IMR-90 (cell line): ENCODE results near the gene ETS1. TPM values are rescaled to one million over a fixed set of nuclear protein-coding genes. Genes with fewer than 3 reads are reported as not detected.

Experiments used
- ATAC-seq: fragments of 200-7000 bp; cut with Tn5 transposase; 2 replicates; pipeline ENCODE4 v1.9.1; 2020; ENCODE audit warnings: low read depth, mild to moderate bottlenecking, moderate library complexity
- BruUV-seq: library from RNA; stranded (reverse); fragments of 400-500 nt; replicated peaks from 2 replicates; lab custom pipeline; 2021; lab: Mats Ljungman, UMichigan
- CTCF ChIA-PET: fragments of 300-600 bp; formaldehyde crosslinking; extraction: SDS; loops from one replicate; lab custom pipeline; 2021; ENCODE audit warnings: antibody characterized with exemption; lab: Yijun Ruan, JAX
- POLR2A ChIA-PET: fragments of 300-600 bp; sonication (Branson Sonifier 250); formaldehyde crosslinking; loops from one replicate; lab custom pipeline; 2022; ENCODE audit warnings: antibody characterized with exemption; ENCODE audit not compliant: unreplicated experiment; lab: Charles Lee
- DNase-seq: peaks from one replicate; pipeline ENCODE4 v3.0.0; 2013
- H2AFZ ChIP-seq: replicated peaks from 2 replicates; pipeline ENCODE3; 2013; ENCODE audit warnings: low read length, mild to moderate bottlenecking; ENCODE audit not compliant: poor library complexity
- H2AK5ac ChIP-seq: 2 replicates; pipeline ENCODE4 v1.6.1; 2013; ENCODE audit warnings: low read depth, low read length, inconsistent platforms
- H2AK9ac ChIP-seq: replicated peaks from 2 replicates; pipeline ENCODE3; 2013; ENCODE audit warnings: mild to moderate bottlenecking, low read depth, low read length, moderate library complexity; ENCODE audit not compliant: poor library complexity
- H2BK120ac ChIP-seq: 2 replicates; pipeline ENCODE4 v1.6.1; 2013; ENCODE audit warnings: low read depth, low read length, inconsistent platforms
- H2BK15ac ChIP-seq: 3 replicates; pipeline ENCODE4 v1.6.1; 2013; ENCODE audit warnings: low read depth, low read length, inconsistent platforms
- H2BK20ac ChIP-seq: 2 replicates; pipeline ENCODE4 v1.6.1; 2013; ENCODE audit warnings: low read depth, mild to moderate bottlenecking, inconsistent platforms, low read length, moderate library complexity
- H2BK5ac ChIP-seq: 2 replicates; pipeline ENCODE4 v1.6.1; 2013; ENCODE audit warnings: mild to moderate bottlenecking, low read depth, low read length, inconsistent platforms; ENCODE audit not compliant: poor library complexity, severe bottlenecking
- H3K14ac ChIP-seq: replicated peaks from 2 replicates; pipeline ENCODE4 v1.6.1; 2013; ENCODE audit warnings: low read depth, low read length, inconsistent platforms
- H3K18ac ChIP-seq: 2 replicates; pipeline ENCODE4 v1.6.1; 2013; ENCODE audit warnings: low read depth, low read length, control low read depth
- H3K23ac ChIP-seq: 2 replicates; pipeline ENCODE4 v1.6.1; 2013; ENCODE audit warnings: low read depth, low read length, inconsistent platforms
- H3K27ac ChIP-seq: 2 replicates; pipeline ENCODE4 v1.5.1; 2013; ENCODE audit warnings: mild to moderate bottlenecking, control low read depth, low read length; ENCODE audit not compliant: insufficient read depth
- H3K27me3 ChIP-seq: 2 replicates; pipeline ENCODE4 v1.6.1; 2013; ENCODE audit warnings: low read length; ENCODE audit not compliant: control insufficient read depth, insufficient read depth
- H3K36me3 ChIP-seq: 2 replicates; pipeline ENCODE4 v1.6.1; 2013; ENCODE audit warnings: low read length, mixed read lengths; ENCODE audit not compliant: control insufficient read depth, insufficient read depth
- H3K4ac ChIP-seq: 2 replicates; pipeline ENCODE4 v1.6.1; 2013; ENCODE audit warnings: low read depth, low read length, inconsistent platforms
- H3K4me1 ChIP-seq: 2 replicates; pipeline ENCODE4 v1.6.1; 2013; ENCODE audit warnings: low read length, mixed read lengths; ENCODE audit not compliant: control insufficient read depth, insufficient read depth
- H3K4me2 ChIP-seq: 2 replicates; pipeline ENCODE4 v1.6.1; 2013; ENCODE audit warnings: low read depth, mild to moderate bottlenecking, control low read depth, low read length, moderate library complexity
- H3K4me3 ChIP-seq: 2 replicates; pipeline ENCODE4 v1.5.1; 2013; ENCODE audit warnings: low read depth, mild to moderate bottlenecking, control low read depth, low read length, moderate library complexity; ENCODE audit not compliant: insufficient read depth
- H3K56ac ChIP-seq: 2 replicates; pipeline ENCODE4 v1.6.1; 2013; ENCODE audit warnings: low read length, inconsistent platforms; ENCODE audit not compliant: insufficient read depth; ENCODE audit errors: extremely low read depth
- H3K79me1 ChIP-seq, 2 experiments: 2 replicates each; pipeline ENCODE4 v1.6.1; 2013; ENCODE audit warnings: low read length in 2 of 2, inconsistent platforms in 1 of 2, low read depth in 1 of 2
- H3K9ac ChIP-seq: 2 replicates; pipeline ENCODE4 v1.6.1; 2013; ENCODE audit warnings: low read depth, low read length, control low read depth
- H3K9me1 ChIP-seq: 2 replicates; pipeline ENCODE4 v1.6.1; 2013; ENCODE audit warnings: low read length, inconsistent platforms; ENCODE audit not compliant: insufficient read depth
- H3K9me3 ChIP-seq: 2 replicates; pipeline ENCODE4 v1.6.1; 2013; ENCODE audit warnings: low read length; ENCODE audit not compliant: control insufficient read depth, insufficient read depth
- H4K20me1 ChIP-seq: 2 replicates; pipeline ENCODE4 v1.6.1; 2013; ENCODE audit warnings: low read length, inconsistent platforms; ENCODE audit not compliant: insufficient read depth
- H4K5ac ChIP-seq: 2 replicates; pipeline ENCODE4 v1.6.1; 2013; ENCODE audit warnings: mild to moderate bottlenecking, low read depth, low read length, control low read depth
- H4K8ac ChIP-seq, 2 experiments: 2 replicates each; pipeline ENCODE4 v1.6.1; 2013; ENCODE audit warnings: low read depth in 2 of 2, low read length in 2 of 2, control low read depth in 1 of 2, inconsistent platforms in 1 of 2
- H4K91ac ChIP-seq: 2 replicates; pipeline ENCODE4 v1.6.1; 2013; ENCODE audit warnings: low read depth, low read length, inconsistent platforms; ENCODE audit not compliant: insufficient read depth
- BHLHE40 ChIP-seq: fragments of 150-350 bp; IDR thresholded peaks from 2 replicates; pipeline ENCODE4 v1.6.1; 2016; ENCODE audit warnings: mild to moderate bottlenecking, low read depth, low read length
- CEBPB ChIP-seq: IDR thresholded peaks from 2 replicates; pipeline ENCODE4 v1.6.1; 2012; ENCODE audit warnings: low read depth, low read length, improper control_type of control experiment
- FOS ChIP-seq: fragments of 150-350 bp; IDR thresholded peaks from 2 replicates; pipeline ENCODE4 v1.6.1; 2016; ENCODE audit warnings: low read depth, low read length
- MAZ ChIP-seq: IDR thresholded peaks from 2 replicates; pipeline ENCODE4 v1.6.1; 2012; ENCODE audit warnings: low read depth, mild to moderate bottlenecking, low read length, improper control_type of control experiment, moderate library complexity, borderline replicate concordance
- MXI1 ChIP-seq: IDR thresholded peaks from 2 replicates; pipeline ENCODE4 v1.6.1; 2012; ENCODE audit warnings: low read depth, mild to moderate bottlenecking, low read length, moderate library complexity, borderline replicate concordance
- NFE2L2 ChIP-seq: fragments of 150-350 bp; IDR thresholded peaks from 2 replicates; pipeline ENCODE4 v1.6.1; 2016; ENCODE audit warnings: low read depth, mild to moderate bottlenecking, low read length
- RAD21 ChIP-seq: IDR thresholded peaks from 2 replicates; pipeline ENCODE4 v1.6.1; 2012; ENCODE audit warnings: low read length, improper control_type of control experiment
- WGBS, 2 experiments: methylation state at CpG; one replicate each; pipeline versions ENCODE4 v1.1.5 to v1.1.7; 2013; ENCODE audit warnings: missing lambda C conversion rate in 2 of 2; ENCODE audit not compliant: insufficient read length in 1 of 2; ENCODE audit errors: extremely low coverage in 2 of 2; 5-methylcytosine and 5-hydroxymethylcytosine counted together
- dilution Hi-C: fragments of 300-500 bp; cut with HindIII; formaldehyde crosslinking; loops from one replicate; pipeline ENCODE4 v1.14.3; 2018; ENCODE audit warnings: low sequenced_read_pairs; ENCODE audit not compliant: unreplicated experiment
- in situ Hi-C: fragments of 300-500 bp; cut with MboI; formaldehyde crosslinking; loops from 3 replicates; pipeline ENCODE4 v1.14.3; 2019; ENCODE audit warnings: low sequenced_read_pairs, inconsistent platforms, mixed read lengths
- intact Hi-C: fragments of 100-400 bp; cut with micrococcal nuclease; formaldehyde crosslinking; loops from 2 replicates; pipeline ENCODE4 v1.10.0; 2022
- polyA plus RNA-seq, 3 experiments: library from polyadenylated mRNA; depleted of rRNA; stranded (reverse); fragments of >200 nt; gene quantifications; 2 replicates each; pipeline ENCODE4 v1.2.3, GENCODE V29; 2012; ENCODE audit warnings: low replicate concordance in 1 of 3
- total RNA-seq: library from RNA; depleted of rRNA; stranded (reverse); fragments of >200 nt; gene quantifications from 2 replicates; pipeline ENCODE4 v1.2.3, GENCODE V29; 2012
- TF ChIP-seq, protein P1 (sequence below): conservative IDR thresholded peaks from 2 replicates; pipeline ENCODE4 v1.5.1; 2012; ENCODE audit warnings: mild to moderate bottlenecking, low read depth, low read length, improper control_type of control experiment

ETS1 gene
- total and polyA plus RNA-seq, 2 of the 4 experiments (the other 2 are of a cell fraction) = 41.2 to 56.3 TPM

DNA sequence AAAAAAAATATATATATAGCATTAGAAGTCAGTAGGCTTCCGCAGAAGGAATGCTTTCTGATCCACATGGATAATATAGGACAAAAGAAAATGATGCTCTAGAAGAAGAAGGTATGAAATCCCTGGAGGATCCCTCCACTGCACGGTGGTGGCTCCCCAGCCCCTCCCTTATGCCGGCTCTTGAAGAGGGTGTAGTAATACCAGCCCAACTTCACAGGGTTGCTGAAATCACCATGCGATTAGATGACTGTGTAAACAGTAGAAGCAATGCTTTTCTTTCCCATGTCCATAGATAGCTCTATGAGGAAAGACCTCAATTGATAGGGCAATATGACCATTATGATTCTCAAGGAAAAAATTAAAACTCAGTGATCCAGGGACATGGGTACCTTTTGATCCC, 3.2 kb upstream of the ETS1 start:
- Histone ChIP-seq H3K27ac (no peak overlapping the region), H3K4me2 (no peak overlapping the region), H3K56ac (no peak overlapping the region), H4K8ac (no peak overlapping the region), H2AFZ (no peak overlapping the region), H2BK20ac (no peak overlapping the region), H3K79me1 (no peaks in the 10 kb centered on the region), H2BK15ac (no peak overlapping the region), H4K5ac (no peak overlapping the region), H3K23ac (no peak overlapping the region), H3K27me3 (peaks cover 4% of the 10 kb centered on the region; the same call in 1 of the 2 replicates), H2AK9ac (no peak overlapping the region), H3K14ac (no peak overlapping the region), H3K4ac (no peak overlapping the region), H2BK5ac (no peak overlapping the region), H3K9me3 (no peaks in the 10 kb centered on the region), H2BK120ac (no peak overlapping the region), H3K4me1 (peaks cover 2% of the 10 kb centered on the region; the same call in 1 of the 2 replicates), H3K18ac (no peak overlapping the region), H4K20me1 (no peaks in the 10 kb centered on the region), H4K91ac (no peak overlapping the region), H3K36me3 (no peaks in the 10 kb centered on the region), H3K4me3 (no peak overlapping the region), H3K9me1 (no peaks in the 10 kb centered on the region), H2AK5ac (no peak overlapping the region), H3K9ac (no peak overlapping the region)
- intact Hi-C loops (no loop called here), dilution Hi-C loops (no loop called here), in situ Hi-C loops (no loop called here)
- ATAC-seq (no peak), DNase-seq (no peak)
- no TSS peak for BruUV-seq
- TF ChIP-seq MXI1 (no peak), MAZ (no peak), CEBPB (no peak), FOS (no peak), BHLHE40 (no peak), NFE2L2 (no peak), RAD21 (no peak)
- TF ChIP-seq, protein P1, sequence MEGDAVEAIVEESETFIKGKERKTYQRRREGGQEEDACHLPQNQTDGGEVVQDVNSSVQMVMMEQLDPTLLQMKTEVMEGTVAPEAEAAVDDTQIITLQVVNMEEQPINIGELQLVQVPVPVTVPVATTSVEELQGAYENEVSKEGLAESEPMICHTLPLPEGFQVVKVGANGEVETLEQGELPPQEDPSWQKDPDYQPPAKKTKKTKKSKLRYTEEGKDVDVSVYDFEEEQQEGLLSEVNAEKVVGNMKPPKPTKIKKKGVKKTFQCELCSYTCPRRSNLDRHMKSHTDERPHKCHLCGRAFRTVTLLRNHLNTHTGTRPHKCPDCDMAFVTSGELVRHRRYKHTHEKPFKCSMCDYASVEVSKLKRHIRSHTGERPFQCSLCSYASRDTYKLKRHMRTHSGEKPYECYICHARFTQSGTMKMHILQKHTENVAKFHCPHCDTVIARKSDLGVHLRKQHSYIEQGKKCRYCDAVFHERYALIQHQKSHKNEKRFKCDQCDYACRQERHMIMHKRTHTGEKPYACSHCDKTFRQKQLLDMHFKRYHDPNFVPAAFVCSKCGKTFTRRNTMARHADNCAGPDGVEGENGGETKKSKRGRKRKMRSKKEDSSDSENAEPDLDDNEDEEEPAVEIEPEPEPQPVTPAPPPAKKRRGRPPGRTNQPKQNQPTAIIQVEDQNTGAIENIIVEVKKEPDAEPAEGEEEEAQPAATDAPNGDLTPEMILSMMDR = no peak
- ChIA-PET CTCF (no interaction called here), POLR2A (no interaction called here)
- no CpG with 5 or more reads among the region's 4 CpGs for WGBS, 2 experiments
